Nephron (organoid): ENCODE results near the gene RFTN1.

Experiments used
- H3K27ac Mint-ChIP-seq, 3 experiments: 2 replicates each; pipeline ENCODE4 v1.8.0; 2020; ENCODE audit warnings: mixed read lengths in 3 of 3, mild to moderate bottlenecking in 2 of 3, moderate library complexity in 1 of 3
- H3K27me3 Mint-ChIP-seq: 2 replicates; pipeline ENCODE4 v1.8.0; 2021; ENCODE audit warnings: low read depth, mild to moderate bottlenecking, moderate library complexity, mixed read lengths
- H3K36me3 Mint-ChIP-seq: 2 replicates; pipeline ENCODE4 v1.8.0; 2020; ENCODE audit warnings: low read depth, mixed read lengths
- H3K4me1 Mint-ChIP-seq: 2 replicates; pipeline ENCODE4 v1.8.0; 2020; ENCODE audit warnings: mixed read lengths
- H3K4me3 Mint-ChIP-seq, 3 experiments: 2 replicates each; pipeline ENCODE4 v1.8.0; 2020; ENCODE audit warnings: mild to moderate bottlenecking in 3 of 3, mixed read lengths in 3 of 3, moderate library complexity in 2 of 3
- H3K9me3 Mint-ChIP-seq: 2 replicates; pipeline ENCODE4 v1.8.0; 2020; ENCODE audit warnings: mixed read lengths
- TF ChIP-seq, protein P1 (sequence below), 3 experiments: fragments of 200-600 bp; sonication (generic); IDR thresholded peaks; one replicate each; pipeline ENCODE4 v1.5.0; 2021; ENCODE audit warnings: antibody characterized with exemption in 3 of 3; ENCODE audit not compliant: unreplicated experiment in 3 of 3

The RFTN1 gene

DNA sequence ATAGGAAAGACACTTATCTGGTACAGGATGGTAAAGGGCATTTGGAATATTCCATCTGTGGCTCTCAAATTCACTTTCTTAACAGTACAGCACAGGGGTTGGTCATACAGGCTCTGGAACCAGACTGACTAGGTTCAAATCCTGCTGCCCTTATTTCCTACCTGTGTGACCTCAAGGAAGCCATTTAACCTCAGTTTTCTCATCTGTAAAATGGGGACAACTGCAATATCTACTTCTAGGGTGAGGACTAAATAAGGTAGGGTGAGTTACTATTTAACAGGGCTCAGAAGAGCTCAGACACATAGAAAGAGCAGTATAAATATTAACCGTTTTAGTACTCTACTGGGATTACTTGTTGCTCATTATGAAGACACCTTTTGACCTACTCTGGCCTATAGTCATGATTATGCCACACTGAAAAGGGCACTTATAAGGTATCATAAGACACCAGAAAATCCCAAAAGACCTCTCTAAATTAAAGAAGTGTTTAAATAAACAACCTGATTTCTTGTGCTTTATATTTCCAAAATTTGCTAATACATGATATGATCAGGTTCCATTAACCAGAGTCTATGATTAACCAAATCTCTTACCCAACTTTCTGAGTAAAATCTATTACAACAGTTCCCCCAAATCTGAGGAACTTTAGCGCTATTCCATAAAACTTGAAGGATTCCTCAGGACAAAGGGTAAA, 6.5 kb downstream of the RFTN1 start:
- H3K4me1 Mint-ChIP-seq = peaks cover 31% of the 10 kb centered on the region

DNA sequence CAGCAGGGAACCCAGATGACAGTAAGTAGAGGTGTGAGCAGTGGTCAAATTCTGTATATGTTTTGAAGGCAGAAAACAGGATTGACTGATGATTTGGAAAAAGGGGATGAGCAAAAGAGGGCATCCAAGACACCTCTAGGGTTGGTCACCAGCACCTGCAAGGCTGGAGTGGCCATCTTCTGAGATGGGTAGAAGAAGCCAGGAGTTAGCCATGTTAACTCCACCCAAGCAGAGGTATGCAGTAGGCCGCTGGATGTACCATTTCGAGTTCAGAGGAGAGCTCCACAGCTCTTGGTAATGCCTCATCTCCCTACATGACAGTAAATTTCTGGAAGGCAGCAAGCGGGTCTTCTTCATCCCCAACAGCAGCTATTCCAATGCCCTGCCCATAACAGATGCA, 7.0 kb downstream of the RFTN1 start:
- no peaks in the 10 kb centered on the region for H3K27me3 Mint-ChIP-seq
- H3K27ac Mint-ChIP-seq = no peak overlapping the region
- no peaks in the 10 kb centered on the region for H3K9me3 Mint-ChIP-seq
- TF ChIP-seq, protein P1, sequence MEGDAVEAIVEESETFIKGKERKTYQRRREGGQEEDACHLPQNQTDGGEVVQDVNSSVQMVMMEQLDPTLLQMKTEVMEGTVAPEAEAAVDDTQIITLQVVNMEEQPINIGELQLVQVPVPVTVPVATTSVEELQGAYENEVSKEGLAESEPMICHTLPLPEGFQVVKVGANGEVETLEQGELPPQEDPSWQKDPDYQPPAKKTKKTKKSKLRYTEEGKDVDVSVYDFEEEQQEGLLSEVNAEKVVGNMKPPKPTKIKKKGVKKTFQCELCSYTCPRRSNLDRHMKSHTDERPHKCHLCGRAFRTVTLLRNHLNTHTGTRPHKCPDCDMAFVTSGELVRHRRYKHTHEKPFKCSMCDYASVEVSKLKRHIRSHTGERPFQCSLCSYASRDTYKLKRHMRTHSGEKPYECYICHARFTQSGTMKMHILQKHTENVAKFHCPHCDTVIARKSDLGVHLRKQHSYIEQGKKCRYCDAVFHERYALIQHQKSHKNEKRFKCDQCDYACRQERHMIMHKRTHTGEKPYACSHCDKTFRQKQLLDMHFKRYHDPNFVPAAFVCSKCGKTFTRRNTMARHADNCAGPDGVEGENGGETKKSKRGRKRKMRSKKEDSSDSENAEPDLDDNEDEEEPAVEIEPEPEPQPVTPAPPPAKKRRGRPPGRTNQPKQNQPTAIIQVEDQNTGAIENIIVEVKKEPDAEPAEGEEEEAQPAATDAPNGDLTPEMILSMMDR (IDR thresholded peaks at IDR 0.05; ENCODE audit: unreplicated experiment in 3 of 3) = no peak
- H3K36me3 Mint-ChIP-seq = peaks cover 5% of the 10 kb centered on the region
- H3K4me3 Mint-ChIP-seq = no peak overlapping the region
- H3K4me1 Mint-ChIP-seq = peaks cover 25% of the 10 kb centered on the region

More for the DNA sequence above, 6.5 kb downstream of the RFTN1 start:
- H3K27me3 Mint-ChIP-seq = peaks cover 4% of the 10 kb centered on the region
- no peaks in the 10 kb centered on the region for H3K9me3 Mint-ChIP-seq
- TF ChIP-seq, protein P1 (IDR thresholded peaks at IDR 0.05; ENCODE audit: unreplicated experiment in 3 of 3) = no peak
- H3K4me3 Mint-ChIP-seq = no peak overlapping the region
- no peak overlapping the region for H3K27ac Mint-ChIP-seq
- peaks cover 5% of the 10 kb centered on the region for H3K36me3 Mint-ChIP-seq

DNA sequence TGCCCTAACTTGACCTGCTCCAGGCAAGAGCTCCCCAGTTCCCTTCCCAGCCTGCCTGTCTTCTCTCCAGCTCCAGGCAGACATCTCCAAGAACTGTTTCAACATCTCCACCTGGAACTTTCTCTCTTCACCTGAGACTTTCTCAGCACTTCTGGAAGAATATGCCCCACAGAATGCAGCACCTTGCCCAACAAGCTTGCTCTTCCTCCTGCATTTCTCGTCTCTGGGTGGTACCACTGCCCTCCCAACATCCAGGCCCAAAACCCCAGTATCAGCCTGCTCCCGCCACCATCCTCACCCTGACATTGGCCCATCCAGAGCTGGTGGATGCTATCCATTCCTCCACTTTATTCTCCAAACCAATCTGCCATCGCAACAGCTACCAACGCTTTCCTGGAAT, 8.8 kb downstream of the RFTN1 start:
- Mint-ChIP-seq H3K27me3 (no peaks in the 10 kb centered on the region), H3K4me1 (peaks cover 11% of the 10 kb centered on the region), H3K4me3 (no peak overlapping the region), H3K36me3 (peaks cover 8% of the 10 kb centered on the region), H3K9me3 (no peaks in the 10 kb centered on the region), H3K27ac (no peak overlapping the region)
- TF ChIP-seq, protein P1 (IDR thresholded peaks at IDR 0.05; ENCODE audit: unreplicated experiment in 3 of 3) = no peak

DNA sequence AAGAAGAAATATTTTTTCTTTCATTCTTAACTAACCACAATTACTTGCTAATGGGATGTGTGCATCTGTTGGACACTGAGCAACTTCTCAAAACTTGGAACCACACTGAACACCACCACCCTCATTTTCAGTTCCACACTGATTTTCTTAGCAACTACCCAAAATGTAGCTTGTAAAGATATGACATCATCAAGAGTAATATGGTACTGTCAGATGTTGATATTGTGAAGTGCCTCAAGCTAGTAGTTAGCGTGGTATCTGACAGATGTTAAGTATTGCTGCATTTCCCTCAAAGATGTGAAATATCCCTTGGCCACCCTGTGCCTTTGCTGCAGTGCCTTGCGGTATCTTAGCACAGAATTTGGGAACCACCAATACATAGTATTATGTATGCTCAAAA, 9.3 kb downstream of the RFTN1 start:
- TF ChIP-seq, protein P1 (IDR thresholded peaks at IDR 0.05; ENCODE audit: unreplicated experiment in 3 of 3) = no peak
- peaks cover 11% of the 10 kb centered on the region for H3K4me1 Mint-ChIP-seq
- no peaks in the 10 kb centered on the region for H3K27me3 Mint-ChIP-seq
- H3K36me3 Mint-ChIP-seq = peaks cover 8% of the 10 kb centered on the region
- H3K9me3 Mint-ChIP-seq = no peaks in the 10 kb centered on the region
- no peak overlapping the region for H3K4me3 Mint-ChIP-seq
- H3K27ac Mint-ChIP-seq = no peak overlapping the region

DNA sequence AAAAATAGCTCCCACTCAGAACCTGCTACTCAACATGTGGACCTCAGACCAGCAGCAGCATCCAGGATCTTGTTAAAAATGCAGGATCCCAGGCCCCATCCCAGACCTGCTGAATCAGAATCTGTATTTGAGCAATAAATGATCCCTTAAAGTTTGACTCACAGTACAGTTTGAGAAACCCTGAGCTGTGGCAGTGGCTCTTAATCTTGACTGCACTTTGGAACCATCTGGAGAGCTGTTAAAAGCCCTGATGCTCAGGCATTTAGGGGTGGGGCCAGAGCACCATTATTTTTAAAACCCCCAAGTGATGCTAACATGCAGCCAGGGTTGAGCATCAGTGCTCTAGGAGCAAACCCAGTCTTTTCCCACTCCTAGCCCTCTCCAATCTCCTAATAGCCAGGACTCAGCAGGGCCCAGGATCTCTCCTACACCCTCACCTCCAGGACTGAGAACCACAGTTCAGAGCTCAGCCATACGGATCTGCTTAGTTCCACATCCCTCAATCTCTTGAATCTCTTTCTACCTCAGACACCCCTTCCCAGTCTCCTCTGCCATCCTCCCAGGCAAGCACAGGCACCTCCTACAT, 10.2 kb downstream of the RFTN1 start:
- TF ChIP-seq, protein P1 (IDR thresholded peaks at IDR 0.05; ENCODE audit: unreplicated experiment in 3 of 3) = no peak
- peaks cover 11% of the 10 kb centered on the region for H3K4me1 Mint-ChIP-seq
- H3K27me3 Mint-ChIP-seq = no peaks in the 10 kb centered on the region
- H3K9me3 Mint-ChIP-seq = no peaks in the 10 kb centered on the region
- H3K27ac Mint-ChIP-seq = no peak overlapping the region
- peaks cover 8% of the 10 kb centered on the region for H3K36me3 Mint-ChIP-seq
- H3K4me3 Mint-ChIP-seq = no peak overlapping the region
